GM12891 (cell line): ENCODE measurements around the gene GOLGA1. TPM values are rescaled to one million over a fixed set of nuclear protein-coding genes. Genes with fewer than 3 reads are reported as not detected.
"Not testable (repeated sequence)": the region's sequence is repeated elsewhere in the genome, so short reads cannot be mapped to it uniquely, and the experiment has no call there.

Experiments
- DNase-seq: peaks from one replicate; pipeline ENCODE4 v3.0.0; 2011; ENCODE audit warnings: low spot score; ENCODE audit not compliant: insufficient read length
- FAIRE-seq: peaks from 2 replicates; lab custom pipeline; 2011; peaks lifted over from hg19 to GRCh38; lab: Jason Lieb, UNC
- PAX5 ChIP-seq: IDR thresholded peaks from 2 replicates; pipeline ENCODE4 v1.6.1; 2011; ENCODE audit warnings: low read length, moderate library complexity, mild to moderate bottlenecking; ENCODE audit not compliant: insufficient read depth, severe bottlenecking
- POLR2A ChIP-seq: IDR thresholded peaks from 2 replicates; pipeline ENCODE4 v1.6.1; 2011; ENCODE audit warnings: low read depth, low read length, control low read depth
- POLR2AphosphoS5 ChIP-seq: IDR thresholded peaks from 2 replicates; pipeline ENCODE4 v1.6.1; 2011; ENCODE audit warnings: low read depth, low read length, control low read depth
- POU2F2 ChIP-seq: IDR thresholded peaks from 2 replicates; pipeline ENCODE4 v1.6.1; 2011; ENCODE audit warnings: low read depth, mild to moderate bottlenecking, control low read depth, low read length, moderate library complexity
- SPI1 ChIP-seq: IDR thresholded peaks from 2 replicates; pipeline ENCODE4 v1.6.1; 2011; ENCODE audit warnings: low read depth, low read length, control low read depth
- TAF1 ChIP-seq: IDR thresholded peaks from 2 replicates; pipeline ENCODE4 v1.6.1; 2011; ENCODE audit warnings: low read depth, low read length, control low read depth
- polyA plus RNA-seq: library from polyadenylated mRNA; unstranded; fragments of >200 nt; gene quantifications from one replicate; pipeline ENCODE4 v1.2.1, GENCODE V29; 2012; ENCODE audit warnings: low read depth, missing spikeins, inconsistent platforms; ENCODE audit not compliant: missing spikeins

Gene GOLGA1
- polyA plus RNA-seq, result 6.2 TPM

- TF ChIP-seq PAX5, result peak; percentile 100
- TF ChIP-seq POLR2AphosphoS5, result peak; percentile 74; the same call in 1 of the 2 replicates
- TF ChIP-seq POLR2A, result peak; percentile 74
- 0 out of 2 replicates have a peak, but pooled peaks have one; percentile 50 for TF ChIP-seq TAF1
- TF ChIP-seq POU2F2, result no peak
- no peak for TF ChIP-seq SPI1
- FAIRE-seq, result peak; percentile 92
- DNase-seq, result peak; percentile 87
These were observed at the start of gene GOLGA1 for GRCh38 chr9:124940894-124941678. TSS of gene GOLGA1 (minus strand) at chr9:124941083. CDS start at chr9:124938711, 2,372 bp downstream.

GRCh38 chr9:124983698-124984097, 42.8 kb upstream of the GOLGA1 start:
- TF ChIP-seq SPI1 (no peak), POLR2AphosphoS5 (no peak), PAX5 (no peak), POLR2A (no peak), TAF1 (no peak), POU2F2 (no peak)
- no peak for FAIRE-seq
- DNase-seq, result no peak

GRCh38 chr9:124980431-124980830, 39.5 kb upstream of the GOLGA1 start:
- TF ChIP-seq PAX5 (no peak), TAF1 (no peak), SPI1 (no peak), POLR2AphosphoS5 (no peak), POLR2A (no peak), POU2F2 (no peak)

GRCh38 chr9:124975131-124975530, 34.2 kb upstream of the GOLGA1 start:
- TF ChIP-seq SPI1, result no peak
- TF ChIP-seq POU2F2, result no peak
- no peak for TF ChIP-seq POLR2A
- no peak for TF ChIP-seq POLR2AphosphoS5
- TF ChIP-seq TAF1, result no peak
- no peak for TF ChIP-seq PAX5
- FAIRE-seq (no peak), DNase-seq (no peak)

More at GRCh38 chr9:124980431-124980830, 39.5 kb upstream of the GOLGA1 start:
- DNase-seq, result no peak
- no peak for FAIRE-seq

GRCh38 chr9:124973807-124974206, 32.9 kb upstream of the GOLGA1 start:
- FAIRE-seq (no peak), DNase-seq (no peak)
- TF ChIP-seq TAF1, result no peak

GRCh38 chr9:124972241-124972770, 31.4 kb upstream of the GOLGA1 start:
- DNase-seq, result no peak
- TF ChIP-seq POLR2AphosphoS5 (no peak), TAF1 (no peak), SPI1 (no peak), PAX5 (no peak), POU2F2 (no peak), POLR2A (no peak)
- FAIRE-seq, result no peak

GRCh38 chr9:124969401-124969800, 28.5 kb upstream of the GOLGA1 start:
- no peak for TF ChIP-seq TAF1
- no peak for TF ChIP-seq POLR2A
- TF ChIP-seq POU2F2, result no peak
- no peak for TF ChIP-seq PAX5
- TF ChIP-seq POLR2AphosphoS5, result no peak
- no peak for TF ChIP-seq SPI1
- DNase-seq (no peak), FAIRE-seq (no peak)

- DNase-seq (no peak), FAIRE-seq (no peak)
- no peak for TF ChIP-seq TAF1
- no peak for TF ChIP-seq POLR2AphosphoS5
- TF ChIP-seq POLR2A, result no peak
- no peak for TF ChIP-seq PAX5
- TF ChIP-seq SPI1, result no peak
- no peak for TF ChIP-seq POU2F2
These were observed 27.4 kb upstream of the GOLGA1 start for GRCh38 chr9:124968238-124968637.

GRCh38 chr9:124965775-124966568, 25.1 kb upstream of the GOLGA1 start:
- peak; percentile 78 for FAIRE-seq
- not testable (repeated sequence) for DNase-seq
